GM21723 (cell line): ENCODE measurements around the gene CDH5.

ENCODE experiments used
- ATAC-seq: cut with Tn5 transposase; IDR thresholded peaks from one replicate; pipeline ENCODE4 v1.9.1; 2021; ENCODE audit warnings: mild to moderate bottlenecking, moderate library complexity; ENCODE audit not compliant: unreplicated experiment

CDH5 gene

GRCh38 chr16:66390346-66391108, 24.0 kb downstream of the CDH5 start:
- ATAC-seq: no peak

- no peak for ATAC-seq
Observed at GRCh38 chr16:66391726-66392670, 25.5 kb downstream of the CDH5 start.

- no peak for ATAC-seq
Observed at GRCh38 chr16:66395806-66396555, 29.5 kb downstream of the CDH5 start.

GRCh38 chr16:66397736-66398433, 31.4 kb downstream of the CDH5 start:
- ATAC-seq: no peak

- ATAC-seq: no peak
Observed at GRCh38 chr16:66399031-66399430, 32.5 kb downstream of the CDH5 start.

GRCh38 chr16:66399930-66400329, 33.4 kb downstream of the CDH5 start:
- no peak for ATAC-seq

GRCh38 chr16:66400503-66401380, 34.3 kb downstream of the CDH5 start:
- no peak for ATAC-seq

- no peak for ATAC-seq
Observed at GRCh38 chr16:66401610-66402009, 35.1 kb downstream of the CDH5 start.

GRCh38 chr16:66402166-66402565, 35.7 kb downstream of the CDH5 start:
- ATAC-seq: no peak

- no peak for ATAC-seq
Observed at GRCh38 chr16:66402591-66403230, 36.2 kb downstream of the CDH5 start.

GRCh38 chr16:66403531-66404145, 37.1 kb downstream of the CDH5 start:
- no peak for ATAC-seq

GRCh38 chr16:66405057-66405783, 38.7 kb downstream of the CDH5 start:
- no peak for ATAC-seq

- ATAC-seq: peak; percentile 85
Observed at GRCh38 chr16:66406534-66407221, 40.2 kb downstream of the CDH5 start.

GRCh38 chr16:66408163-66409048, 41.9 kb downstream of the CDH5 start:
- no peak for ATAC-seq

- no peak for ATAC-seq
Observed at GRCh38 chr16:66409156-66409555, 42.7 kb downstream of the CDH5 start.

GRCh38 chr16:66412182-66412581, 45.7 kb downstream of the CDH5 start:
- ATAC-seq: no peak
